HFFc6 (cell line): ENCODE results near the gene CDC45. TPM values are rescaled to one million over a fixed set of nuclear protein-coding genes. Genes with fewer than 3 reads are reported as not detected.

Experiments used
- DNase-seq: peaks from one replicate; pipeline ENCODE4 v3.0.0-alpha.2; 2018
- H3K27ac Mint-ChIP-seq: 2 replicates; pipeline ENCODE4 v1.8.0; 2020; ENCODE audit warnings: mild to moderate bottlenecking, mixed read lengths
- H3K27me3 Mint-ChIP-seq: 2 replicates; pipeline ENCODE4 v1.8.0; 2021; ENCODE audit warnings: mild to moderate bottlenecking, moderate library complexity, mixed read lengths; ENCODE audit not compliant: insufficient read depth
- H3K36me3 Mint-ChIP-seq: 2 replicates; pipeline ENCODE4 v1.8.0; 2021; ENCODE audit warnings: low read depth, mixed read lengths
- H3K4me1 Mint-ChIP-seq: 2 replicates; pipeline ENCODE4 v1.8.0; 2020; ENCODE audit warnings: low read depth, mixed read lengths
- H3K4me3 Mint-ChIP-seq: 2 replicates; pipeline ENCODE4 v1.8.0; 2020; ENCODE audit warnings: mild to moderate bottlenecking, moderate library complexity, mixed read lengths
- H3K9me3 Mint-ChIP-seq: 2 replicates; pipeline ENCODE4 v1.8.0; 2020; ENCODE audit warnings: mild to moderate bottlenecking, mixed read lengths
- total RNA-seq, 6 experiments: library from RNA; stranded (reverse); fragmentation: NEBNext Ultra II Directional; extraction: Animal tissue kit (Norgen Biotek cat#: 25700); gene quantifications; 2 replicates in 1 of 6; 3 replicates in 5 of 6; pipeline ENCODE4 v1.2.3, GENCODE V29; 2021
- TF ChIP-seq, protein P1 (sequence below): fragments of 200-600 bp; sonication (generic); IDR thresholded peaks from 2 replicates; pipeline ENCODE4 v1.5.0; 2021; ENCODE audit warnings: antibody characterized with exemption, mild to moderate bottlenecking

Gene CDC45
- total RNA-seq, 6 experiments from 2014 or later = 8.8 to 17.4 (median 16.2) TPM

DNA sequence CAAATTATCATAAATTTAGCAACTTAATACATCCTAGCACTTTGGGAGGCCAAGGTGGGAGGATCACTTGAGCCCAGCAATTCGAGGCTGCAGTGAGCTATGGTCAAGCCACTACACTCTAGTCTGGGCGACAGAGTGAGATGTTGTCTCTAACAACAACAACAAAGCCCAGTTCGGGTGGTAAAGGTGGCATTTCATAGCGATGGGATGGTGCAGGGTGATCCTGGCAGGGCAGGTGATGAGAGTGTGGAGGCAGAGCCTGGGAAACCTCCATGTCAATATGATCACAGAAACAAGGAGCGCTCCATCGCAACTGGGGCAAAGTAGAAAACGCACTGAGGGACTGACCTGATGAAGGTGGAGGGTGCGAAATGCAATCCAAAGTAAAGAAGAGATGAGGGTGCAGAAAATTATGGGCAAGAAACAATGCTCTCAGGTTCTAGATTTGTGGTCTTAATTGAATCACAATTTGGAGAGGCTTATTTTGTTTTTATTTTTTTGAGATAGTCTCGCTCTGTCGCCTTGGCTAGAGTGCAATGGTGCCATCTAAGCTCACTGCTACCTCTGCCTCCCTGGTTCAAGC is 77.3 kb downstream of the CDC45 start:
- Mint-ChIP-seq H3K36me3 (no peaks in the 10 kb centered on the region), H3K27ac (no peak overlapping the region), H3K27me3 (peaks cover 7% of the 10 kb centered on the region), H3K4me1 (peaks cover 10% of the 10 kb centered on the region), H3K9me3 (0 out of 2 replicates have a peak, but pooled peaks cover 3% of the 10 kb centered on the region), H3K4me3 (no peak overlapping the region)
- TF ChIP-seq, protein P1, sequence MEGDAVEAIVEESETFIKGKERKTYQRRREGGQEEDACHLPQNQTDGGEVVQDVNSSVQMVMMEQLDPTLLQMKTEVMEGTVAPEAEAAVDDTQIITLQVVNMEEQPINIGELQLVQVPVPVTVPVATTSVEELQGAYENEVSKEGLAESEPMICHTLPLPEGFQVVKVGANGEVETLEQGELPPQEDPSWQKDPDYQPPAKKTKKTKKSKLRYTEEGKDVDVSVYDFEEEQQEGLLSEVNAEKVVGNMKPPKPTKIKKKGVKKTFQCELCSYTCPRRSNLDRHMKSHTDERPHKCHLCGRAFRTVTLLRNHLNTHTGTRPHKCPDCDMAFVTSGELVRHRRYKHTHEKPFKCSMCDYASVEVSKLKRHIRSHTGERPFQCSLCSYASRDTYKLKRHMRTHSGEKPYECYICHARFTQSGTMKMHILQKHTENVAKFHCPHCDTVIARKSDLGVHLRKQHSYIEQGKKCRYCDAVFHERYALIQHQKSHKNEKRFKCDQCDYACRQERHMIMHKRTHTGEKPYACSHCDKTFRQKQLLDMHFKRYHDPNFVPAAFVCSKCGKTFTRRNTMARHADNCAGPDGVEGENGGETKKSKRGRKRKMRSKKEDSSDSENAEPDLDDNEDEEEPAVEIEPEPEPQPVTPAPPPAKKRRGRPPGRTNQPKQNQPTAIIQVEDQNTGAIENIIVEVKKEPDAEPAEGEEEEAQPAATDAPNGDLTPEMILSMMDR = no peak
- no peak for DNase-seq

DNA sequence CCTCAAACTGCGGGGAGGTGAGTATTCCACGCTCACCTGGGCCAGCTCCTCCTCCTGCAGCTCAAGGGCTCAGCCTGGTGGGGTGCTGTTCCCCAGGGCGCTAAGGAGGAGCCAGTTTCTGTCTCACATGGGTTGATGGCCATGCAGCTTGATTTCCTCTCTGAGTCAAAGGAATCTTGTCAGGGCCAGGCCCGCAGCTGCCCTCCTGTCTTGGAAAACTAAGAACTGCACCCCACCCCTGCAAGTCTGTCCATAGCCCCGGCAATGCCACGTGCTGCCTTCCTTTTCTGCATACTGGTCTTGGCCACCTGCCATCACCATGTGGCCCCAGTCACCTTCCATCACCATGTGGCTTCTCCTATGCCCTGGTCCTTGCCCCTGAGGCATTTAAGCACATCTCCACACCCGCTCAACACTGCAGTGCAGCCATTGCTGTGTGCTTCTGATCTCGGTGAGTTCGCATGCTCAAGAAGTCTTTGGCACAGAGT is 79.6 kb downstream of the CDC45 start:
- H3K4me1 Mint-ChIP-seq = peaks cover 8% of the 10 kb centered on the region
- H3K27ac Mint-ChIP-seq = no peak overlapping the region
- H3K27me3 Mint-ChIP-seq = peaks cover 16% of the 10 kb centered on the region
- H3K9me3 Mint-ChIP-seq = 0 out of 2 replicates have a peak, but pooled peaks cover under 1% of the 10 kb centered on the region
- H3K36me3 Mint-ChIP-seq = no peaks in the 10 kb centered on the region
- TF ChIP-seq, protein P1 = no peak
- no peak overlapping the region for H3K4me3 Mint-ChIP-seq
- DNase-seq = no peak

DNA sequence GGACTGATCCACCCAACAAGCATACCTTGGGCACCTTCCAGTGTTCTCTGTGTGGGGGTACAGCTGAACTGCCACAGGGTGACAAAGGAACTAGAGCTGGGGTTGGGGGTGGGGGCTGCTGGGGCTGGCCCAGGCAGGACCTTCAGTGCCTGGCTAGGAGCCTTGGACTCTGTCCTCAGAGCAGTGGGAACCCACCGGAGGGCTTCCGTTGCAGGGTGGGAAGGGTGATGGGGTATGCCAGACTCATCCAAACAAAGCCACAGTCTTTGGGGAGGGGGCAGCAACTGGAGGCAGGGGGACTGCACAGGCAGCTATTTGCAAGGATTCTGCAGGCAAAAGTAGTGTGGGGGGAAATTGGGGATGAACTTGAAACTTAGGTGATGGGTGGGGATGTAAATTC is 80.2 kb downstream of the CDC45 start:
- no peak overlapping the region for H3K4me3 Mint-ChIP-seq
- H3K4me1 Mint-ChIP-seq = peaks cover 2% of the 10 kb centered on the region
- no peak overlapping the region for H3K27ac Mint-ChIP-seq
- peaks cover 4% of the 10 kb centered on the region; the same call in 1 of the 2 replicates for H3K9me3 Mint-ChIP-seq
- H3K36me3 Mint-ChIP-seq = no peaks in the 10 kb centered on the region
- DNase-seq = no peak
- TF ChIP-seq, protein P1 = no peak
- H3K27me3 Mint-ChIP-seq = peaks cover 12% of the 10 kb centered on the region

DNA sequence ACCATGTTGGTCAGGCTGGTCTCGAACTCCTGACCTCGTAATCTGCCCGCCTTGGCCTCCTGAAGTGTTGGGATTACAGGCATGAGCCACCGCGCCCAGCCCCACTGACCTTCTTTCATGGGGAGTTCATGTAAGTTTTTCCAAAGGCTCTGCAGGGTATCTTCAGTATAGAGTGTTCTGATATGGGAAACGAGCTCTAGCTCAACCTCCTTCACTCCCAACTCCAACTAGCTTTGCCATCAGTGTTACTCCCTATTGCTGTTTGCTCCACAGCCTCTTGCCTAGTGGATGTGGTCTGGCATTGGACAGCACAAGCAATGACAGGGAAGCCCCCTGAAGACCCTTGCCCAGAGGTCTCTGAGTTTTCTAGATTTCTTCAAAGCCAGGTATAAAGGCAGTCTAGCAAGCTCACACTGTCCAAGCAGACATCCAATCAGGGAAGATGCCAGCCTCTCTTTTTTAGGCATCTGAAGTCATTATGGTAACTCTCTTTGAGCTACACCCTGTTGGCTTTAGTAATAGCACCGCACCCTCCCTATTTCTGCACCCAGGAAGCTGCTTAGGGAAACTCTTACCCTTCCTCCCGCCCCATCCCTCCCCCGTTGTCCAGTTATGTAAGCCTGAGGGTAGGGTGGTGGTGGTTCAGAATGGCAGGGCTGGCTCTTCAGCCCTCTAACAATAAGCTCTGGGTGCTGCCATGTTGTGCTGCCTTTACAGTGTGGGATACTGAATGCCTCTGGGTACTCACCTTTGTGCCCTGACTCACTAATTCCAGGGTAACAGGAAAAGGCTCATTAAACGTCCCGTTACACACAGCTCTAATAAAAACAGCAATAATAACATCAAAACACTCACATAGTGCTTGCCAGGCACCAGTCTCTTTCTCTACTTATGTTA is 85.9 kb downstream of the CDC45 start:
- H3K4me1 Mint-ChIP-seq = peaks cover 31% of the 10 kb centered on the region

More for the DNA sequence above, 85.9 kb downstream of the CDC45 start:
- Mint-ChIP-seq H3K27ac (peak overlapping the region; percentile 35; the same call in 1 of the 2 replicates), H3K9me3 (peaks cover 4% of the 10 kb centered on the region), H3K36me3 (no peaks in the 10 kb centered on the region), H3K27me3 (peaks cover 18% of the 10 kb centered on the region), H3K4me3 (no peak overlapping the region)
- peak; percentile 29 for DNase-seq
- TF ChIP-seq, protein P1 = no peak
